DMS53 (cell line): Measurements from ENCODE around the gene SCAMP3.
A peak's percentile ranks its signal among the peaks of the same experiment; 100 is the strongest.
"Not testable (repeated sequence)": the region's sequence is repeated elsewhere in the genome, so short reads cannot be mapped to it uniquely, and the experiment has no call there.

Experiments used
- DNase-seq: peaks from one replicate; lab custom pipeline; 2025; lab: John Stamatoyannopoulos, UW

The SCAMP3 gene

GRCh38 chr1:155261852-155262673, at the start of gene SCAMP3:
SCAMP3 (minus strand) TSS chr1:155262360; CDS start chr1:155262151, 209 bp downstream.
- DNase-seq = peak; percentile 99

GRCh38 chr1:155309423-155310021, 47.4 kb upstream of the SCAMP3 start:
- peak; percentile 48 for DNase-seq

- peak; percentile 99 for DNase-seq
These were observed 46.6 kb upstream of the SCAMP3 start, which contains the start of gene FDPS for GRCh38 chr1:155308493-155309422. FDPS (plus strand) TSS chr1:155308866; CDS start chr1:155309790, 924 bp downstream.

GRCh38 chr1:155307247-155307740, 45.1 kb upstream of the SCAMP3 start:
- DNase-seq = peak; percentile 46

- DNase-seq = no peak
These were observed 43.8 kb upstream of the SCAMP3 start for GRCh38 chr1:155305881-155306391.

GRCh38 chr1:155304558-155305063, 42.5 kb upstream of the SCAMP3 start:
- DNase-seq = peak; percentile 66

GRCh38 chr1:155301342-155301841, 39.2 kb upstream of the SCAMP3 start, which contains the start of gene PKLR:
PKLR (minus strand) TSS chr1:155301438; CDS start chr1:155301395, 43 bp downstream.
- DNase-seq = no peak

- DNase-seq = no peak
These were observed 38.6 kb upstream of the SCAMP3 start for GRCh38 chr1:155300553-155301329.

GRCh38 chr1:155300024-155300423, 37.9 kb upstream of the SCAMP3 start:
- no peak for DNase-seq

GRCh38 chr1:155297384-155297783, 35.2 kb upstream of the SCAMP3 start:
- DNase-seq = no peak

- no peak for DNase-seq
These were observed 34.5 kb upstream of the SCAMP3 start for GRCh38 chr1:155296661-155297060.

GRCh38 chr1:155295942-155296267, 33.7 kb upstream of the SCAMP3 start:
- no peak for DNase-seq

- DNase-seq = no peak
These were observed 33.2 kb upstream of the SCAMP3 start for GRCh38 chr1:155295183-155295941.

GRCh38 chr1:155294520-155295182, 32.5 kb upstream of the SCAMP3 start:
- DNase-seq = no peak

- no peak for DNase-seq
These were observed 31.1 kb upstream of the SCAMP3 start for GRCh38 chr1:155293086-155293749.

- not testable (repeated sequence) for DNase-seq
These were observed 28.8 kb upstream of the SCAMP3 start for GRCh38 chr1:155291006-155291405.

GRCh38 chr1:155287987-155288543, 25.9 kb upstream of the SCAMP3 start:
- no peak for DNase-seq

GRCh38 chr1:155286544-155286943, 24.4 kb upstream of the SCAMP3 start:
- DNase-seq = no peak
